HepG2 (cell line): ENCODE measurements around the gene RWDD2A. TPM values are rescaled to one million over a fixed set of nuclear protein-coding genes. Genes with fewer than 3 reads are reported as not detected.
A peak's percentile ranks its signal among the peaks of the same experiment; 100 is the strongest.

Experiments used
- ATM ChIP-seq: fragments of 450-650 bp; IDR thresholded peaks from 2 replicates; pipeline ENCODE4 v1.7.1; 2017; ENCODE audit warnings: mild to moderate bottlenecking, borderline replicate concordance
- FOXA3 ChIP-seq: IDR thresholded peaks from 2 replicates; pipeline ENCODE4 v1.6.1; 2016; ENCODE audit warnings: missing genetic modification reagents, missing compliant biosample characterization
- FOXC1 ChIP-seq: sonication (generic); formaldehyde crosslinking; IDR thresholded peaks from 2 replicates; pipeline ENCODE4 v1.8.0; 2022; ENCODE audit warnings: mild to moderate bottlenecking, missing genetic modification reagents, borderline replicate concordance
- GLI4 ChIP-seq: sonication (generic); formaldehyde crosslinking; IDR thresholded peaks from 2 replicates; pipeline ENCODE4 v1.5.1; 2020; ENCODE audit warnings: missing genetic modification reagents, mild to moderate bottlenecking, moderate library complexity, borderline replicate concordance
- HOMEZ ChIP-seq: IDR thresholded peaks from 2 replicates; pipeline ENCODE4 v1.6.1; 2016; ENCODE audit warnings: low read depth
- IRF2 ChIP-seq: IDR thresholded peaks from 2 replicates; pipeline ENCODE4 v1.6.1; 2018; ENCODE audit warnings: missing genetic modification reagents, missing compliant biosample characterization
- MBNL3 ChIP-seq: fragments of 250-450 bp; sonication (Bioruptor Pico); conservative IDR thresholded peaks from 2 replicates; pipeline ENCODE4 v1.8.0; 2022; ENCODE audit warnings: mild to moderate bottlenecking, inconsistent platforms
- NBN ChIP-seq: fragments of 450-650 bp; conservative IDR thresholded peaks from 2 replicates; pipeline ENCODE4 v1.6.1; 2017
- PBX3 ChIP-seq: sonication (generic); formaldehyde crosslinking; IDR thresholded peaks from 2 replicates; pipeline ENCODE4 v1.8.1; 2023; ENCODE audit warnings: missing genetic modification reagents, inconsistent platforms, borderline replicate concordance
- PRPF4 ChIP-seq: fragments of 200-400 bp; formaldehyde crosslinking; IDR thresholded peaks from 2 replicates; pipeline ENCODE4 v1.6.1; 2016; ENCODE audit warnings: low read length, low read depth; ENCODE audit not compliant: poor library complexity, severe bottlenecking
- RORA ChIP-seq: sonication (generic); formaldehyde crosslinking; IDR thresholded peaks from 2 replicates; pipeline ENCODE4 v1.5.0; 2020; ENCODE audit warnings: mild to moderate bottlenecking, missing genetic modification reagents, moderate library complexity
- SOX13 ChIP-seq, 3 experiments: fragments of 450-650 bp in 1 of 3; sonication (generic) in 1 of 3; formaldehyde crosslinking in 1 of 3; IDR thresholded peaks in 2 of 3; conservative IDR thresholded peaks in 1 of 3; 2 replicates each; pipeline versions ENCODE4 v1.5.0 to v1.6.1; 2016 to 2020; ENCODE audit warnings: antibody characterized with exemption in 1 of 3, mild to moderate bottlenecking in 1 of 3, missing compliant biosample characterization in 1 of 3, missing genetic modification reagents in 1 of 3, moderate library complexity in 1 of 3
- SRY ChIP-seq: sonication (generic); formaldehyde crosslinking; IDR thresholded peaks from 2 replicates; pipeline ENCODE4 v1.8.0; 2022; ENCODE audit warnings: mild to moderate bottlenecking, missing genetic modification reagents
- YY1 ChIP-seq: IDR thresholded peaks from 2 replicates; pipeline ENCODE4 v1.6.1; 2011; ENCODE audit warnings: low read length, low read depth, moderate library complexity, mild to moderate bottlenecking; ENCODE audit not compliant: insufficient read depth, insufficient replicate concordance
- ZFY ChIP-seq: sonication (generic); formaldehyde crosslinking; IDR thresholded peaks from 2 replicates; pipeline ENCODE4 v1.4.0; 2020; ENCODE audit warnings: missing genetic modification reagents
- ZNF17 ChIP-seq: sonication (generic); formaldehyde crosslinking; IDR thresholded peaks from 2 replicates; pipeline ENCODE4 v1.5.0; 2020; ENCODE audit warnings: mild to moderate bottlenecking, missing genetic modification reagents
- ZNF552 ChIP-seq: sonication (generic); formaldehyde crosslinking; IDR thresholded peaks from 2 replicates; pipeline ENCODE4 v1.9.0; 2022; ENCODE audit warnings: missing genetic modification reagents, mild to moderate bottlenecking, borderline replicate concordance
- ZNF619 ChIP-seq: sonication (generic); formaldehyde crosslinking; IDR thresholded peaks from 2 replicates; pipeline ENCODE4 v1.4.0; 2020; ENCODE audit warnings: mild to moderate bottlenecking, missing genetic modification reagents
- ZNF766 ChIP-seq: sonication (generic); formaldehyde crosslinking; IDR thresholded peaks from 2 replicates; pipeline ENCODE4 v1.5.0; 2020; ENCODE audit warnings: missing genetic modification reagents, borderline replicate concordance
- ZNF775 ChIP-seq: sonication (generic); formaldehyde crosslinking; IDR thresholded peaks from 2 replicates; pipeline ENCODE4 v1.4.0; 2020; ENCODE audit warnings: missing genetic modification reagents, mild to moderate bottlenecking, moderate library complexity, borderline replicate concordance
- polyA plus RNA-seq, 8 experiments: library from polyadenylated mRNA; depleted of rRNA in 3 of 8; stranded (reverse) in 7 of 8; unstranded in 1 of 8; fragments of >200 nt; fragmentation: Illumina TruSeq in 4 of 8; extraction: Trizol in 4 of 8; gene quantifications; 2 replicates each; pipeline versions ENCODE4 v1.2.1 to v1.2.3, GENCODE V29; 2011 to 2016; ENCODE audit warnings: low read depth in 4 of 8, missing spikeins in 1 of 8, mixed read lengths in 1 of 8; ENCODE audit not compliant: insufficient read depth in 1 of 8
- total RNA-seq, 5 experiments: library from RNA; depleted of rRNA; stranded (reverse); fragments of >200 nt; fragmentation: Illumina TruSeq; extraction: Trizol; gene quantifications; 2 replicates each; pipeline ENCODE4 v1.2.3, GENCODE V29; 2016; ENCODE audit warnings: low read depth in 1 of 5
- TF ChIP-seq, protein P1 (sequence below): sonication (generic); formaldehyde crosslinking; IDR thresholded peaks from 2 replicates; pipeline ENCODE4 v1.4.0; 2020; ENCODE audit warnings: missing genetic modification reagents
- TF ChIP-seq, protein P2 (sequence below): sonication (generic); formaldehyde crosslinking; IDR thresholded peaks from 2 replicates; pipeline ENCODE4 v1.8.1; 2023; ENCODE audit warnings: mild to moderate bottlenecking, moderate library complexity, missing genetic modification reagents

Gene RWDD2A
- total and polyA plus RNA-seq, 2 of the 13 experiments (the other 11 are each of a cell fraction or from before 2014, with no cell fraction given) = 5.3 to 8.1 TPM

DNA sequence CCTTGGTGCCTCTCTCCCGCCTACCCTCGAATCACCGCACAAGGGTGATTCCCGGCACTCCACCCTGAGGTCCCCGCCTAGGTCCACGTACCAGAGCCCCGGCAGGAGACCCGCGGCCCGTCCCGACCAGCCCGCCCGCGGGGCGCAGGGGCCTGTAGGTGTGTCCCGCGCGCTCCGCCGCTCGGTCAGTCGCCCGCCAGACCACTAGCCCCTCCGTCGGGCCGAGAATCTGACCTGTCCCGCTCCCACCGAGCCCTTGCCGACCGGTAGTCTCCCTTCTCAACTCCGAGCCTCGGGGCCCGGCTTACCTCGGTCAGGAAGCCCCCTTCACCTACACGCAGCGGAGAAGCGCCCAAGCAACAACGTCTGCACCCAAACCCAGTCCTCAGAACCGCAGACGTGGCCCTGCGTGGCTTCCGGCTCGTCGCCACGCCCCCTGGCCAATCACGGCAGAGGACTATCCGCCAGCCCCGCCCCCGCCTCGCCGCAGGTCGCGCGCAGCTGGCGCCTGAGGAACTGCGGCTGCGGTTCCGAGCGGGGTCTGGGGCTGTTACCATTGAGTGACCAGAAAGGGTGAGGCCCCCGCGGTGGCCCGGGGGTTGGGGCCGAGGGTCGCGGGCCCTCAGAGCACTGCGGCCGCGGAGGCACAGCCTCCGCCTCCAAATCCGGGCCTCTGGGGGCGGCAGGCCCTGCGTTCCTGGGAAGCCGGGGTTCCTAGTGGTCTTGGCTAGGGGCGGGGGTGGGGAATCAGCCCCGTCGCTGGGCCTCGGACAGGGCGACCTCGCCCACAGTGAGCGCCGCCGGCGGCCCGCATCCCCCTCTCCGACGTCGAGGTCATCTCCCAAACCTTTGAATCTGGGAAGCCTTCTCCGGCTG is at the start of gene RWDD2A, which contains the start of gene PGM3 (continued):
- peak; percentile 97 for TF ChIP-seq ZNF619
- TF ChIP-seq, protein P1, sequence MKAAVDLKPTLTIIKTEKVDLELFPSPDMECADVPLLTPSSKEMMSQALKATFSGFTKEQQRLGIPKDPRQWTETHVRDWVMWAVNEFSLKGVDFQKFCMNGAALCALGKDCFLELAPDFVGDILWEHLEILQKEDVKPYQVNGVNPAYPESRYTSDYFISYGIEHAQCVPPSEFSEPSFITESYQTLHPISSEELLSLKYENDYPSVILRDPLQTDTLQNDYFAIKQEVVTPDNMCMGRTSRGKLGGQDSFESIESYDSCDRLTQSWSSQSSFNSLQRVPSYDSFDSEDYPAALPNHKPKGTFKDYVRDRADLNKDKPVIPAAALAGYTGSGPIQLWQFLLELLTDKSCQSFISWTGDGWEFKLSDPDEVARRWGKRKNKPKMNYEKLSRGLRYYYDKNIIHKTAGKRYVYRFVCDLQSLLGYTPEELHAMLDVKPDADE (CRISPR knock-in tag) = no peak
- peak; percentile 46; the same call in 1 of the 2 replicates for TF ChIP-seq IRF2 (CRISPR knock-in tag)
- TF ChIP-seq PBX3 (CRISPR knock-in tag) = no peak
- no peak for TF ChIP-seq ZNF552 (CRISPR knock-in tag)
- no peak for TF ChIP-seq NBN
- TF ChIP-seq SOX13 (IDR thresholded peaks at IDR 0.05) = no peak
- no peak; a peak in 1 of 4 replicates for TF ChIP-seq SOX13 (CRISPR knock-in tag; conservative IDR thresholded peaks at IDR 0.05 in 1 of 2, IDR thresholded peaks at IDR 0.05 in 1 of 2)
- no peak for TF ChIP-seq MBNL3 (CRISPR knock-in tag)
- TF ChIP-seq YY1 = no peak
- no peak; the same call in 1 of the 2 replicates for TF ChIP-seq FOXC1 (CRISPR knock-in tag)
- peak; percentile 74; the same call in 1 of the 2 replicates for TF ChIP-seq SRY (CRISPR knock-in tag)
- no peak for TF ChIP-seq ZNF775 (CRISPR knock-in tag)
- no peak for TF ChIP-seq ATM
- TF ChIP-seq RORA (CRISPR knock-in tag) = no peak
- TF ChIP-seq GLI4 (CRISPR knock-in tag) = peak; percentile 66; the same call in 1 of the 2 replicates
- no peak for TF ChIP-seq ZNF17 (CRISPR knock-in tag)
- no peak for TF ChIP-seq HOMEZ (CRISPR knock-in tag)
- TF ChIP-seq PRPF4 = no peak
- TF ChIP-seq ZNF766 (CRISPR knock-in tag) = peak; percentile 62; the same call in 1 of the 2 replicates
- TF ChIP-seq, protein P2, sequence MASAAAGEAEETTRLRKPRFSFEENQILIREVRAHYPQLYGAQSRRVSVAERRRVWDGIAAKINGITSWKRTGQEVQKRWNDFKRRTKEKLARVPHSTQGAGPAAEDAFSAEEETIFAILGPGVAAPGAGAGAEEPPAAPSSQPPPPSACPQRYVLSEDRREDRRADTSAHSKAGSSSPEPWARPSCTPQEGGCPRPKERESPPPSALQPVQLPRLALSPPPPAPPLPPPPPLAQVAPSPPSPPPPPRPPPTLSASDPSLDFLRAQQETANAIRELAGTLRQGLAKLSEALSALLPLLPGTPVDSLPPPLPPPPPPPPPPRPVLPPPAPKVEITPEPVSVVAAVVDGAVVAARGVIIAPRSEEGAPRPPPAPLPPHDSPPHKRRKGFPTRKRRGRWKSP (CRISPR knock-in tag) = peak; percentile 71; the same call in 1 of the 2 replicates
- TF ChIP-seq FOXA3 (CRISPR knock-in tag) = peak; percentile 48
- TF ChIP-seq ZFY (CRISPR knock-in tag) = peak; percentile 95
